NCI-H748 treated with DMSO at 0.1 percent for 48 hours (cell line): Measurements from ENCODE around the gene MEGF6.

Experiments used
- DNase-seq: peaks from one replicate; lab custom pipeline; 2025; lab: John Stamatoyannopoulos, UW

MEGF6 gene

DNA sequence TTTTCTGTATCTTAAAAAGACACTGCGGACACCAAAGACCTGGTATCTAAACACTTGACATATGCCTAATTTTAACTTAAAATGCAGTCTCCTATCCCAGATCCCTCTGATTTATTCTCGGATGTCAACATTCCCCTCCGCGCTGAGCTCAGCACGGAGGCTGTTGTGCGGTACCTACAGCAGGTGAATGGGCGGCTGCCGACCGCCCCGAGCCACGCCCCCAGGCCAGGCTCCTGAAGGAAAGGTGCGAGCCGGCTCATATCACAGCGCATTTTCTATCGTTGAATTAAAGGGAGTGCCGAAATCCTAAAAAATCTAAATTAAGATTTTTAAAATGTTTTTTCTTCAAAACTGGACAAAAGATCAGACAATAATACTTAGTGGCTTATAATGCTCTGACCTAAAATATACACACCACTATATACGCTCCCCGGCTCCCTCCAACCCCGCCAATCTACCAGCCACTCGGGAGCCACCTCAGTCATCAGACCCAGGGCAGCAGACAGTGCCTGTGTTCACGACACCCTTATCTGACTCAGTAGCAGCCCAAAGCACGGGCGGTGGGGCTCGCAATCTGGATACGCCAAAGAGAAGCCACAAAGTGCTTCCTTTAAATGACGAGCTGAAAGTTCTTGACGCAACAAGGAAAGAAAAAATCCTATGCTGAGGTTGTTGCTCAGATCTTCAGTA, 34.5 kb upstream of the MEGF6 start:
- no peak for DNase-seq

DNA sequence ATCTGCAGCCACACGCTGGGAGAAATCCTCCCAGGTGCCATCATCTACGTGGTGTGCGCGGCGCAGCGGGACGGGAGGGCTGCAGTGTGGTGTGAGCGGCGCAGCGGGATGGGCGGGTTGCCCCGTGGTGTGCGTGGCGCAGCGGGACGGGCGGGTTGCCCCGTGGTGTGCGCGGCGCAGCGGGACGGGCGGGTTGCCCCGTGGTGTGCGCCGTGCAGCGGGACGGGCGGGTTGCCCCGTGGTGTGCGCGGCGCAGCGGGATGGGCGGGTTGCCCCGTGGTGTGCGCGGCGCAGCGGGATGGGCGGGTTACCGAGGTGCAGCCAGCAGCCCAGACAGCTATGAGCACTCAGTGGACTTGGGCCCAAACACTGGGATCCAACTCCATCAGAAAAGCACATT, 33.9 kb upstream of the MEGF6 start:
- DNase-seq, result no peak

- DNase-seq, result no peak
These were observed 33.0 kb upstream of the MEGF6 start for GRCh38 chr1:3644273-3644672.

- no peak for DNase-seq
These were observed 31.8 kb upstream of the MEGF6 start for GRCh38 chr1:3642919-3643675.

DNA sequence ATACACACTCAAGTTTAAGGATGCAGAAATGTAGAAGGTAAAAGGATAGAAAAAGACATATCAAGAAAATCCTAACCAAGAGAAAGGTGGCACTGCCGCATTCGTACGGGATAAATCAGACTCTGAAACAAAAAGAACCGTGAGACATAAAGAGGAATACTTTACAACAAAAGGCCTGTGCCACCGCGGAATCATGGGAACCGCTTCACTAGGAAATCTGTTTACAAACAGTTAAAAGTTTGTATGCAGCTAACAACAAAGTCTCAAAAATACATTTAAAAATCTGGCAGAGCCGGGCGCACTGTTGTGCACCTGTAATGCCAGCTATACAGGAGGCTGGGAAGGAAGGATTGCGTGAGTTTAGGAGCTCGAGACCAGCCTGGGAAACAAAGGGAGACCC, 30.5 kb upstream of the MEGF6 start:
- DNase-seq, result no peak

GRCh38 chr1:3641046-3641760, 29.9 kb upstream of the MEGF6 start:
- DNase-seq, result no peak

DNA sequence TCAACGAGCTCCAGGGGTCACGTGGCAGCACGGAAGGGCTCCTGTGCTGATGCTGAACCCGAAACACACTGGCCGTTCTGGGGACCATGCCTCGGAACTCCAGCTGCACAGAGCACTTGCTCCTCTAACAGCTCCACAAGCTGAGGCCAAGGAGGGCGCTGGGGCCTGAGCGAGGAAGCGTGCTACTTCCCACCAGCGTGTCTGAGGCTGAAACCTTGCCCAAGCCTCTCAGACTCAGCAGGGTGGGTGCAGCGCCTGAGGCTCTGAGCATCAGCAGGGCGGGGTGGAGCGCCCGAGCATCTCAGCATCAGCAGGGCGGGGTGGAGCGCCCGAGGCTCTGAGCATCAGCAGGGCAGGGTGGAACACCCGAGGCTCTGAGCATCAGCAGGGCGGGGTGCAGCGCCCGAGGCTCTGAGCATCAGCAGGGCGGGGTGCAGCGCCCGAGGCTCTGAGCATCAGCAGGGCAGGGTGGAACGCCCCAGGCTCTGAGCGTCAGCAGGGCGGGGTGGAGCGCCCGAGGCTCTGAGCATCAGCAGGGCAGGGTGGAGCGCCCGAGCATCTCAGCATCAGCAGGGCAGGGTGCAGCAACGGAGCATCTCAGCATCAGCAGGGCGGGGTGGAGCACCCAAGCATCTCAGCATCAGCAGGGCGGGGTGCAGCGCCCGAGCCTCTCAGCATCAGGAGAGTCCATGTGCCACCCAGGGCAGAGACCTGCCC, 29.0 kb upstream of the MEGF6 start:
- no peak for DNase-seq

- no peak for DNase-seq
These were observed 28.1 kb upstream of the MEGF6 start for GRCh38 chr1:3639397-3639911.

DNA sequence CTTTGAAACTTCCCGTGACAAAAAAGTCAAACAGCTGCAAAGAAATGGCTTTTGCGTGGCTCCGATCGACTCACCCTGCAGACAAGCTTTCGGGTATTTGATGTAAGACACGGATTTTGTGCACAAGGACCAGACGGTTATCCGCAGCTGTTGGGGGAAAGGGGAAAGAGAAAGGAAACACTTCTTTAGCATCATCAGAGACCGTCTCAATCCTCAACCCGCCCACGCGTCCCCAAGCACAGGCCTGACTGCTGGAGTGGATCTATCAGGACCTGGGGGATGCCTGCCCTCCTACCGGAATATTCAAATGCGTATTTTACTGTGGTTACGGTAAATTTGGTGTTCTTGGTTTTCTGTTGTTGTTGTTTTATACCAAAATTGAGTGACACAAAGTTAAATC, 27.4 kb upstream of the MEGF6 start:
- DNase-seq, result no peak

GRCh38 chr1:3638027-3638426, 26.7 kb upstream of the MEGF6 start:
- no peak for DNase-seq

GRCh38 chr1:3636531-3636930, 25.2 kb upstream of the MEGF6 start:
- DNase-seq, result no peak

DNA sequence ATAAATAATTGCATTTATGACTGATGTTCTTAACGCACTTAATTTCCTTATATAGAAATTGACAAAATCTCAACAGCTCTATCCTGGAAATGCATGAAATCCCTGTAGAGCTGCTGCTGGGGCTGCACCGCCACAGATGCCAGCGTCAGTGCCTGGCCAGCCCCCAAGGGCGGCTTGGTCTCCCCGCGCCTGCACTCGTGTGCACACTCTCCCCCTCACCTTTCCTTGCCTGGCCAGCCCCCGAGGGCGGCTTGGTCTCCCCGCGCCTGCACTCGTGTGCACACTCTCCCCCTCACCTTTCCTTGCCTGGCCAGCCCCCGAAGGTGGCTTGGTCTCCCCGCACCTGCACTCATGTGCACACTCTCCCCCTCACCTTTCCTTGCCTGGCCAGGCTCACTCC, 24.8 kb upstream of the MEGF6 start:
- DNase-seq, result no peak

DNA sequence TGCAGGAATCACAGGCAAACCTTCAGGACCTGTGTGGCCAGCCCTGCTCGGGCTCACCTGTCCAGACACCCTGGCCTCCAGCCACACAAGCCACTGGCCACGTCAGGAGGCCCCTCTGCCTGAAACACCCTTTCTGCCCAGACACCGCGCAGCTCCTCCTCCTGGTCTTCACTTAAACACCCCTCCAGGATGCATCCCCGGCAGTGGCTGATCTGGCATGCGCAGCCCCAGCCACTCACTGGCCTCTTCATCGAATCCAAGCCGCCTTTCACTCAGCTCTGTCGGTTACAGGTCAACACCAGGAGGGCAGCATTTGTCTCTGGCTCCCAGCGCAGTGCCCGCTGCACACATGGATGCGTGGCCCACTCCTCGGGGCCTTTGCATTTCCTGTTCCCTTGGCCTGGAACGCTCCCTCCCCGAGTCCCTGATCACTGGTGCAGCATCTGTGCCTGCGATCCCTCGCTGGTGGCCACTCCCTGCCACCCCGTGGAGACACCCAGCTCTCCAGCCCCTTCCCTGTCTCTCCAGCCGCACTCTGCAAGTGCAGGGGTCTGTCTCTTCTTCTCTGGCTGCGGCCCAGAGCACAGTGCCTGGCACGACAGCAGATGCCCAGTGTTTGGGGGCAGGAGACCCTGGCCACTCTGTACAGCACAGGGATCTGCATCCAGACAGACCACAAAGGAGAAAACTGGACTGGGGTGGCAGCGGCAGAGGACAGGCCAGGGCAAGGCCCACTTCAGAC, 22.9 kb upstream of the MEGF6 start:
- no peak for DNase-seq

GRCh38 chr1:3633344-3634058, 22.2 kb upstream of the MEGF6 start:
- no peak for DNase-seq

GRCh38 chr1:3632716-3633343, 21.5 kb upstream of the MEGF6 start:
- DNase-seq, result no peak

- no peak for DNase-seq
These were observed 21.0 kb upstream of the MEGF6 start for GRCh38 chr1:3632298-3632697.

GRCh38 chr1:3631320-3632260, 20.3 kb upstream of the MEGF6 start:
- no peak for DNase-seq

DNA sequence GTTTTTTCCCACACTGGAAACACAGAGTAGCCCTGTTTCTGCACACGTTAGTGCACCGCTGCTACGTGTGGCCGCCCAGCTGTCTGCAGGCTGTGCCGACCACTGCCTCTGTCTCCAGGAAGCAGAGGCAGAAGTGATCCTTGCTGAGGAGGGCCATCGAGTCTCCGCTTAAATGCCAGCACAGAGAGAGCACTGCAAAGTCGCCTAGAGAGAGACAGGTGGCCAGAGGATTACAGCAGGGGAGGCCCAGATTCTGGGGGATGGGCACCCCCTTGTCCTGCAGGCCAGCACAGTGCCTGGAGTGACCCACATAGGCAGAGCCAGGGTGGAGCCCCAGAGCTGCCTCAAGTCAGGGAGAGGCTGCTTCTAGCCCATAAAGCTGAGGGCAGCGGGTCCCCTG, 19.6 kb upstream of the MEGF6 start:
- no peak for DNase-seq

- no peak for DNase-seq
These were observed 18.9 kb upstream of the MEGF6 start for GRCh38 chr1:3630161-3630611.
